HG03354 (cell line): ENCODE results near the gene MED20.

Experiments
- ATAC-seq: cut with Tn5 transposase; IDR thresholded peaks from one replicate; pipeline ENCODE4 v1.9.1; 2021; ENCODE audit warnings: mild to moderate bottlenecking; ENCODE audit not compliant: unreplicated experiment, poor library complexity, severe bottlenecking

Gene MED20

GRCh38 chr6:41941280-41942066 lies 20.5 kb upstream of the MED20 start, which contains the start of gene CCND3:
Gene CCND3, minus strand, starts transcription at chr6:41941808. Its CDS starts 159 bp downstream, at chr6:41941649.
- ATAC-seq = peak; percentile 89

DNA sequence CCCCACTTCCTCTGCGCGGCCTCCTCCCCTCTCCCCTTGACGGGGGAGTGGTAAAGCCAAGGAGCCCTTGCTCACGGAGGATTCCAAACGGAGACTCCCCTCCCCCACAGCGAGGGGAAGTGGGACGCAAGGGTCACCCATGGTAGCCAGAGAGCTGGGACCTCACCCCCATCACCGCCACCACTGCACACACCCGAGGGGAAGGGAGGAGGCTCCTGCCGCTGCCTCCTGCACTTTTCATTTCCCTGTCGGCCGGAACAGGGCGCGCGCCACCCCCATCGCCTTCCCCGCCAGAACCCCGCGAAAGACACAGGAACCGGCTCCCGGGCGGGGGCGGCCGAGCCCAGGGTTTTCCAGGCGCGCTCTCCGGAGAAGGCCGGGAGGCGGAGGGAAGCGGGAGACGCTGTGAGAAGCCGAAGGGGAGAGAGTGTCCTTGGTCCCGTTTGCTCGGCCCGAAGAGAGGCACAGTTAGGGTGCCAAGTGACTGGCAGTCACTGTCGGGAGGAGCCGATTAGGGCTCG lies 19.9 kb upstream of the MED20 start:
- peak; percentile 17 for ATAC-seq

- ATAC-seq = no peak
Measured at GRCh38 chr6:41939848-41940758, 19.2 kb upstream of the MED20 start.

DNA sequence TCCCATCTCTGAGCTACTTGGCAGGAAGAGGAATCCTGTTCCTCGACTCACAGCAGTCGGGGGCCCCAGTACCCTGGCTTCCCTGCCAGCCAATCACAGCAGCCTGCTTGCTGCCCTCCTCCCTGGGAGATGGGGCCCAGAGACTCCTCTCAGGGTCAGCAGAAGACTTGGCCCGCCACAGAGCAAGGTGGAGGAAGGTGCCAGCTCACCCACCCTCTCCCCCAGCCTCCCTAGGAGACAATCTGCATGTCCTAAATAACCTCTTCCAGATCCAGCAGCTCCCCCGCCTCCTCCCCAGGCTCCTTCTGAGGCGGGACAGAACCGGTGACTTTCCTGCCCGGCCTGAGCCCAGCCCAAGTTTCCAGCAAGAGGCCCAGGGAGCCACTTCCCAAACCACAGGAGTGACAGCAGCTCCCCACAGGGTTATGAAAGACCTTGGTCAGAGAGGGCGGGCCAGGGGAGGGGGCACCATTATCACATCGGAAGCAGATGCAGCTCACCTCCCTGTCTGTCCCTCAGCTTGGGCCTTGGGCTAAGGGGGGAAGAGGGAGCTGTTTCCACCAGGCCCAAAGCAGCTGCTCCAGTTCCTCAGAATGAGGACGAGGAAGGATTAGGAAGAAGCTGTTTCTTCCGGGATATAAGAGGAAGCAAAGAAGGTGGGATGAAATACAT lies 18.4 kb upstream of the MED20 start:
- ATAC-seq = no peak

DNA sequence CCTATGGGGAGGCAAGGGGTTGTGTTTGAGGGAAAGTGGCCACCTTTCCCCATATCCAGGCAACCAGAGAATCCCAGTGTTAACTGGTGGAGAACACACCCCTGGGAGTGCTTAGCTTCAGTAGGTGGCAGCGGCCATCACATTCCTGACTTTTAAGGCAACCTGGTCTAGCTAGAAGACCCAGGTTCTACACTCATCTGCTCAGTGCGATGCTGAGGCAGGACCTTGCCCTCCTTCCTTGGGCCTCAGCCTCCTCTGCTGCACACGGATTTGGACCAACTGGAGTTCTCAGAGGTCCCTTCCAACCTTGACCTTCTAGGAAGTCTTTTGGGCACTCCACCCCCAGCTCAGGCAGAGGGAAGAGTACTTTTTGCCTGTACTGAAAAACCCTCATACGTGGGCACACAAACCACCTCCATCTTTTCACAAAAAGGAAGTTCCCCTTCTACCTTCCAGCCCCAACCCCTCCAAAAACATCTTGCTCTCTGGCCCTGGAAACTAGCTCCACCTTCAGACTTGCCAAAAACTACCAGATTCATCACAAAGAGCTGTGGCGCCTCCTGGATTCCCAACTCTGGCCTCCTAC lies 17.7 kb upstream of the MED20 start:
- ATAC-seq = no peak

DNA sequence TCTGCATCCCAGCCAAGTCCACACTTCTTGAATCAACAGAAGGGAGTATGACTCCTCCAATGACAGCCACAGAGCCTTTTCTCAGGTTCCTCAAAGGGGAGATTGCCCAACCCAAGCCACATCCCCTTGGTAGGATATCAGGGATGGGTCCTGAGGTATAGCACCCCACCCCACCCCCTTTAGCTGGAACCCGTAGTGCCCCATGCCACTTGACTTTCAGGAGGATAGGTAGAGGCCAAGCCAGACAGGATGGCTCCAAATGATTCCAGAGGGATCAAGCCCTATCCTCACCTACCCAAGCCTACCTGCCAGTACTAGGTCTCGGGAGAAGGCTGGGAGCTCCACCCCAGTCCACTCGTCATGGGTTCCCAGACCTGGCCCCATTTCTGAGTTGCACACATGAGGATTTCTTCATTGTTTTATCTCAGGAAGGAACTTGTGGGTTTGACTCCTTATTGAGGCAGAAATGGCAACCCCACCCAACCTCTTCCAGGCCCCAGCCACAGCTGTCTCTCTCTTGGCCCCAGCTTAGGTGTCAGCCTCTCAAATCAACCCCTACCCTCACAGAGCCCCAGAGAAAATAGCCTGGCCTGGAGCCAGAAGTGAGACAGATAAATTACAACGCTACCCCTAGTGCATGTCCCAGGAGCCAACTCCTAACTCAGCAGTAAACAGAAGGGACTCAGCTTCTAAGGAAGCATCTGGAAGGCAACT lies 17.1 kb upstream of the MED20 start:
- ATAC-seq = no peak

DNA sequence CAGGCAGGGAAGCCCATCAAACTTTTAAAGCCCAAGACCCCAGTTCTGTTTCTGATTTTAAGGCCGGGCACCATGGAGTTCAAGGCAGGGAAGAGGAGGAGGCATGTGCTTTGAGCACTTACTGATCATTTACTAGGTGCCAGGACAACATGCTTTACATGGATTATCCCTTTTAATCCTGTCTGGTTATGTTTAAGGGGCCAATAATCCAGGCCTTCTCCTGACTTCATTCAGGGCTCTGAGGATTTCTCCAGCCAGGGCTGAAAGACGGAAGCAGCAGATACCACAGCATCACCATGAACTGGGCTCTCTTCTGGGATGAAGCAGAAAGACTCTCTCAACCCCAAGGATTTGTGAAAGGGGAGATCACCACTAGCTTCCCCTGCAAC lies 16.5 kb upstream of the MED20 start:
- no peak for ATAC-seq

GRCh38 chr6:41936073-41936837 lies 15.3 kb upstream of the MED20 start:
- peak; percentile 49 for ATAC-seq

DNA sequence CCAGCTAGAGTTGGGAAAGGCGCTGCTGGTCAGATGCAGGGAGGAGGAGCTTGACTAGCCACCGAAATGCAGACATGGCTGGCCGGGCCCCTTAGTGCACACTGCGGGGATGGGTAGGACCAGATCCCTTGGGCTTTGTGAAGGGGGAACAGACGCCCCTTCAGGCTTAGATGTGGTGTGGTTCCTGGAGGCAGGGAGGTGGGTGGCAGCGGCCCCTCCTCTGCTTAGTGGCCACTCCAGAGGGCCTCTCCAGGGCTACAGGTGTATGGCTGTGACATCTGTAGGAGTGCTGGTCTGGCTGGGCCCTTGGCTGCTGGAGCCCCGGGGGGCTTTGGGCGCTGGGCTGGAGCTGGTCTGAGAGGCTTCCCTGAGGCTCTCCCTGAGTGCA lies 14.7 kb upstream of the MED20 start:
- ATAC-seq = no peak

DNA sequence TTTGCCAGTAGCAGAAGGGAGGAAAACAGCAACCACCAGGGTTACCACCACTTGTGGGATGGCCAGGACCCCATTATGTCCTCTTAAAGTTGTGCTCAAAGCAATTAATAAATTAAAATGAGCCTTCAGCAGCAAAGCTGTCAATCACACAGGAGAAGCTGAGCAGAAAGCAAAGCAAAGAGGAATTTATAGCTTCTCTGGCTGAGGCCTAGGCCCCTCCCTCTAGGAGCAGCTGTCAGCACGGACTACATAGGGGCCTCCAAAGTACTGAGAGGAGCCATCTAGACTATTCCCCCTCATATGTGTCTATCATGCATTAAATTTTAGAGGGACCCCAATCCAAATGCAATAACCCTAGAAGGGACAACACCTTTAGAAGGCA lies 14.2 kb upstream of the MED20 start:
- ATAC-seq = no peak

- ATAC-seq = no peak
Measured at GRCh38 chr6:41934278-41935192, 13.6 kb upstream of the MED20 start.

- ATAC-seq = no peak
Measured at GRCh38 chr6:41932378-41932777, 11.4 kb upstream of the MED20 start.

DNA sequence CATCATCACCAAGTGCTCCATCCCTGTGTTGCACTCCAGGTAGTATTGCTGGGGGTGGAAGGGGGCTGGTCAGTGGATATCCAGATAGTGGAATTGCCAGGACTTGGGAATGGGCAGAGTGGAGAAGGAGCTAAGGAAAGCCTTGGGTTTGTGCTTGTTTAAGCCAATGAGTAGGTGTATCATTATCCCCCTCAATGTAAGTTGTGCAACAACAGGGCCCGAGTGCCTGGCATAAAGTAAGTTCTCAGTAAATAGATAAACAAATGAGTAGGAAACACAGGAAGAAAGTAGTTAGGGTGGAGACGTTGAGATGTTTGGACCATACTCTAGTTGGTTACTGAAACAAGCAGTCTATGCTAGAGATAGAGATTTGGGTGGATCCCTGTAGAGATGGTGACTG lies 10.9 kb upstream of the MED20 start:
- ATAC-seq = no peak

DNA sequence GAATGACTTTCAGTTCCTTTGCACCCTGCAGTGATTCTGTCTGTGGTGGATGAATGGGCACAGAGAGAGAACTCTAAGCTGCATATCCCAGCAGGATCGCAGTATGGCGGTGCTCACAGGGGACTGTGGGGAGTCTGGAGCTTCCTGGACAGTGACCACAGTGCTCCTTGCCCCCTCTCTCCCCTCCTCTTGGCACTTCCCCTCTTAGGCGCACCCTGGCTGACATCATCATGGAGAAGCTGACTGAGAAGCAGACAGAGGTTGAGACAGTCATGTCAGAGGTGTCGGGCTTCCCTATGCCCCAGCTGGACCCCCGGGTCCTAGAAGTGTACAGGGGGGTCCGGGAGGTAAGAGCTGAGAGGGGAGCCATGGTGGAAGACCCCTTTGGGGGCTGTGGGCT lies 9.0 kb upstream of the MED20 start:
- no peak for ATAC-seq

- no peak for ATAC-seq
Measured at GRCh38 chr6:41927253-41927652, 6.3 kb upstream of the MED20 start.

DNA sequence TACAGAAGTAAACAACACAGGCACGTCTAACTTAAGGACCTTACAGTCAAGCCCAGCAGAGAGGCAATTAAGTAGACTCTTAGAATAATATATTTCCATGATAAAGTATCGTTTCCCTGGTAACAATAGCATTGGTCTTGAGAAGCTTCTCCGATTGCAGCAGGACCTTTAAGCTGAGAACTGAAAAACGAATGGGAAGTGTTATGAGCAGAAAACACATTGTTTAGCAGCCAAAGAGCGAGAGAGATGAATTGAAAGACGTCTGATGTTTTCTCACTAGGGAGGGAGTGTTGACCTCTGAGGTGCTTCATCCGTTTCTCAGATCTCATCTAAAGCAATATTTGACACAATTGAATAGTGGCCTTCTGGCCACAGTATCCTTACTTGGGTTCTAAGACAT lies 1.2 kb upstream of the MED20 start:
- no peak for ATAC-seq

DNA sequence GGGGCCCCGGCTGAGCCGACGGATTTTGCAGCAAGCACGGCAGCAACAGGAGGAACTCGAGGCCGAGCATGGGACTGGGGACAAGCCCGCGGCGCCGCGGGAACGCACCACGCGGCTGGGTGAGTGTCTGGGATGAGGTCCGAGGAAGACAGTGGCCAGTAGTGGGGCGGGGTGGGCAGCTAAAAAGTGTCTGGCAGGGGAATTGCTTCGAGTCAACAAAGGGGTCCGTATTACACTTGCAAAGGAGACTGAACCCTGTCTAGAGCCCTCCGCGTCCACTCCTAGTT lies 716 bp upstream of the MED20 start:
- peak; percentile 10 for ATAC-seq

- no peak for ATAC-seq
Measured at GRCh38 chr6:41917528-41917927, 3.4 kb downstream of the MED20 start.
